Stimulated activated CD8-positive, alpha-beta memory T cell treated with anti-CD3 and anti-CD28 coated beads, Interleukin-2, amount 100 ng/mL, for 48 hours (primary cell): ENCODE results near the gene MCRIP2.
"Not testable (repeated sequence)": the region's sequence is repeated elsewhere in the genome, so short reads cannot be mapped to it uniquely, and the experiment has no call there.

ENCODE experiments used
- DNase-seq, 2 donors: peaks; one replicate each; pipeline ENCODE4 v3.0.0-alpha.2; 2020; ENCODE audit warnings: low read depth in 2 of 2

Gene MCRIP2, protein sequence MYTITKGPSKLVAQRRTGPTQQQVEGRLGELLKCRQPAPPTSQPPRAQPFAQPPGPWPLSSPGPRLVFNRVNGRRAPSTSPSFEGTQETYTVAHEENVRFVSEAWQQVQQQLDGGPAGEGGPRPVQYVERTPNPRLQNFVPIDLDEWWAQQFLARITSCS

GRCh38 chr16:641326-642188 lies at the start of gene MCRIP2:
MCRIP2 (plus strand) TSS chr16:641828; CDS start chr16:641992, 164 bp downstream.
- DNase-seq, result peak; percentile 75 to 76

- DNase-seq, result no peak
Observed at GRCh38 chr16:591892-592517, 49.6 kb upstream of the MCRIP2 start.

DNA sequence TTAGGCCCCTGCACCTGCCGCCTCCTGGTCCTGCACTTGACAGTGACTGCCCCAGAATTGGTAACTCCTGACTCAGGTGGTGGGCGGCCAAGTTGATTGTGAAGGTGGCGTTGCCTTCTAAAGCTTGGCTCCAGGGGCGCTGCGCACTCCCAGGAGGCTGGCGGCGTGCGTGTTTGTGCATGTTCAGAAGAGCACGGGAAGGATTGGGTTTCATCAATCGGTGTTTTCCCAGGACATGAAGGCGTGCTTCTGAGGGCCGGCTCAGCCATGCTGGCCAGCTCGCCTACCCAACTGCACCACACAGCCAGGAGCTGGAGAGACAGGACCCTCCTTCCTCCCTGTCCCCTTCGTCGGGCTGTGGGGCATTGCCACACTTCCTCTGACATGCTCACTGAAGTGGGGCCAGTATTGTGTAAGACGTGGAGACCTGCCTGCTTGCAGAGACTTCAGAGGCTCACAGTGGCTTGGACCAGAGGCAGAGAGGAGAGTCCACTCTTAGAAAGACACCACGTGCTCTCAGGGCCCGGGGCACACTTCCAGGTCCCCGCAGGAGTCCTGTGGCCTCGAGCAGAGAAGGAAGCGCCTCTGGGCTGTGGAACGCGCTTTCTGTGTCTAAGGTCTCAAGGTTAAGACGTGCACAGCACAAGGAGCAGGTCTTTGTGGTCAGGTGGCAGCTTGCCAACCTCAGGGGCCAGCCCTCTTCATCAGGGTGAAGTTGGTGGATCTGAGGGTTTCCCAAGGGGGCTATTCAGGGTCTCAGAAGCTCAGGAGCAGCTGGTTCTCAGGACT lies 48.9 kb upstream of the MCRIP2 start:
- DNase-seq, result no peak

- DNase-seq, result no peak
Observed at GRCh38 chr16:593406-593805, 48.2 kb upstream of the MCRIP2 start.

DNA sequence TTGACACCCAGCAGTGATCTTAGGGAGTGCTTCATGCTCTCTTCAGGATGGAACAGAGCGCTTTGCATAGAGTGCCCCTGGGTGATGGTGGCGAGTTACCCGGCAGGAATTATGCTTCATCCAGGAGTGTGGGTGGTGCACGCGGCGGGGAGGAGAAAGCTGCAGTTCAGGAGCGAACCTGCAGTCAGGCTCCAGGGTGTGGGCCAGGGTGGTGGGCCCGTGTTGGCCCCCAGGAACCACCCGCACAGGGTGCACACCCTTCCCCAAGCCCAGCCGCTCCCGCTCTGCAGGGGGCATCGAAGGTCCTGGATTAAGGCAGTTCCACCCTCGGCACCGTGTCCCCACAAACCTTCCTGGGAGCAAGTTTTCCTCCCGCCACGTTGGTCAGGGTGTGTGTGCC lies 47.8 kb upstream of the MCRIP2 start:
- no peak for DNase-seq

DNA sequence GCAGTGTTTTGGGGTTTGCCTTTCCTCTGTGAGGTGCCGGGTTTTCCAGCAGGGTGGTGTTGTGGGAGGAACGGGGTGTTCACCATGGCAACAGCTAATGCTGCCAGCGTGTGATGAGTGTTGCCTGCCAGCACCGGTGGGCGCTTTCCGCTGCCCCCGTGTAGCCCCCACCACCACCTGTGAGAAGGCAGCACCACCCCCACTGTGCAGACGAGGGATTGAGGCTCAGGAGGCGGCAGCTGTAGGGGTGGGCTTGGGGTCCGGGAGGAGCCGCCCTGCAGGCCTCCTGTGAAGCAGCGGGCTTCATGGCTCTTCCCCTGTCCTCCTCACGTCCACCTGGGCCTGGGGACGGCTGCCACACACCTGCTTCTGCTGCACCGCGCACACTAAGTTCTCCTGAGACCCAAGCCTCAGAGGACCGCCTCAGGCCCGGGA lies 46.5 kb upstream of the MCRIP2 start:
- DNase-seq, result no peak

DNA sequence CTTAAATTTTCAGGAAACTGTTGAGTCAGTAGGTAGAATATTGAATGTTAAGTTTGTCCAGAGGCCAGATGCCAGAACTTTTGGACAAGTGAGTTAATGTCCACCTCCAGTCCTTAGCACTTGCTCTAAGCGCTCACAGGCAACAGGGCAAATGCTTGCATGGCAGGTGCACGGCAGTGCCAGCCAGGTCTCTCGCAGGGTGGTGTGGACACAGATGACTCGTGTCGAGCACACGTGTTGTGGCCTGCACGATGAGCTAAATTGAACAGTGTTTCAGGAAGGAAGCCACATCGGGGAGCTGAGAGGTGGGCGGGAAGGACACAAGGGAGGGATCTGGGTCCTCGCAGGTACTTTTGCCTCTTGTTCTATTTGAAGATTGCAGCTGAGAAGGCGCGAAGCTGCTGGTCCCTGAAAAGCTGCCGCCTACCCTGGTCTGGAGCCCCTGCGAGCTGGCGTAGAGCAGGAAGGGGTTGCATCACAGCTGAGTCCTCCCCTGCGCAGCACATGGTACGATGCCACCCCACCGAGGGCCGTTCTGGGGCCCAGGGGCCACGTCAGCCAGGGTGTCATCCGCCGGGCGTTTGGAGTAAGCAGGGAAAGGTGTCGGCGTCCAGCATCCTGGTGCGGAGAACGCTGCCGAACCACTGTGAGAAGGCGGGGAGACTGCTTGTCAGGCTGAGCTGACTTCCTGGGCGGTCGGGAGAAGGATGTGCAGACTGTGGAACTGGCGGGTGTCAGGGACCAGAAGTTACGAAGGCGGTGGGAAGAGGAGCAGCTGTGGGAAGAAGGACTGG lies 45.5 kb upstream of the MCRIP2 start:
- DNase-seq, result no peak

DNA sequence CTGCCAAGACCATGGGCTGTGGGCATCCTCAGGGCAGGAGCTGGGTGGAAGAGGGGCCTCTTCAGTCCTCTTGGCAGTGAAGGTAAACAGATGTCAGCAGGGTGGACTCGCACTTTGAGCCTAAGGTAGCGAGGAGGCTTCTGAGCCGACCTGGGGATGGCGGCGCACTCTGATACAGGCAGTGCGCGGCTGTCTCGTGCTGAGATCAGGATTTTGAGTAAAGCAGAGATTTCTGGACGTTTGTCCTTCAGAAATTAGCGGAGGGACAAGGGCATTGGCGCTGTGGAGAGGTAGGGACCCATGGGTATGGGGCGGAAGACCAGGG lies 44.9 kb upstream of the MCRIP2 start:
- DNase-seq, result no peak

GRCh38 chr16:597655-598054 lies 44.0 kb upstream of the MCRIP2 start:
- DNase-seq, result not testable (repeated sequence)

DNA sequence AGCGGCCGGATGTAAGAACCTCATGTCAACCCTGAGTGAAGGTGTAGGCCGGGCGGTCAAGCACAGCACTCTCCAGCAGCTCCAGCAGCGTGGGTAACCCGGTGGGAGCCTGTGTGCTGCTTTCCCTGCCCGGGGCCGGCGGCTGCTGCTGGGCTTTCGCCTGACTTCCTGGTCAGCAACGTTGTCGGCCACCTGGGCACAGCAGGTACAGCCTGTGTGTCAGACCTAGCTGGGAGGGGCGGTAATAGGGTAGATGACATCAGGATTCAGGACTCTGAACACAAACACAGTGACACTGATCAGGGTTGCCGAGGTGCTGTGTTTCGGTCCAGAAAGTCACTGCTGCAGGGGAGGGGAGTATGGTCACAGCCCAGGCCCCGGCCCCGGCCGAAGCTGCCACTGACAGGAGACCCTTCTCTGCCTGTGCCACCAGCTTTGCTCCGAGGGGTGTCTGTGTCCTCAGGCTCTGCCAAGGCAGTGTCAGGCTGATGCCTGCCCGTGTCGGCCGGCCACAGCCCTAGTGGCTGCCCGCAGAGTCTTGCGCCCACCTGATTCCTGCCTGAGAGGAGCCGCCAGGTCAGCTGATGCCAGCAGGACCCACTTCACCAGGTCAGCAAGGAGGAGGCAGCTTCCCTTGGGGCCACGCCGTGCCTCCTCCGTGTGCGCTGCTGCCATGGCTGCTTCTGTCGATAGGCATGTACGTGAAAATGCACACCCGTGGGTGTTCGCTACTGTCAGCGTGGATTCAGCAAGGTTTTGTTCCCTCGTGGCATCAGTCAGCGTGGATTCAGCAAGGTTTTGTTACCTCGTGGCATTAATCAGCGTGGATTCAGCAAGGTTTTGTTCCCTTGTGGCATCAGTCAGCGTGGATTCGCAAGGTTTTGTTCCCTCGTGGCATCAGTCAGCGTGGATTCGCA lies 42.5 kb upstream of the MCRIP2 start:
- DNase-seq, result no peak

DNA sequence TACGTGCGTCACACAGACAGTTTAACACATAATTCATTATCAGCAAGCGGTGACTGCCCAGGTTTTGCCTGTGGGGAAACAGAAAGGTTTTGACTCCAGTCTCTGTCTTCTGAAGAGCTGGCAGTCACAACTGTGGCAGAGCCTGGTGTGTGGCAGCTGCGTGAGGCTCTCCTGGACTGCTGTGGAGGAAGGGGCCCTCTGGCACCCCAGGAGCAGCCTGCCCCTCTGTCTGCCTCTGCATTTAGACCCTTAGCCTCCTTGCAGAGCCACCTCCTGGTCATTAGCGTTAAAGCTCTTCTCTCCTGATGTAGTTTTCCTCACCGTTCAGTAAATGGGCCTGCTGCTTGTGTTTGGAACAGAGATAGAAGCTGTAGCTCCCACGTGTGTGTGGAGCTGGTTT lies 40.8 kb upstream of the MCRIP2 start:
- no peak for DNase-seq

DNA sequence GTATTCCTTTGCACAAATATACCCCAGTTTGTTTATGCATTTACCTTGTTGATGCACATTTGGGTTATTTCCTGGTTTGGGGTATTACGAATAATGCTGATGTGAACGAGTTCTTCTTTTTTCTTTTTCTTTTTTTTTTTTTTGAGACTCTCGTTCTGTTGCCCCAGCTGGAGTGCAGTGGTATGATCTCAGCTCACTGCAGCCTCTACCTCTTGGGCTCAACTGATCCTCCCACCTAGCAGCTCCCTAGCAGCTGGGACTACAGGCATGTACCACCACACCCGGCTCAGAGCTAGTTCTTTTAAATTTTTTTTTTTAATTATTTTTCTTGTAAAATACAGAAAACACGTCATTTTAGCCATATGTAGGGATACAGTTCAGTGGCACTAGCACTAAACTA lies 37.7 kb upstream of the MCRIP2 start:
- no peak for DNase-seq

DNA sequence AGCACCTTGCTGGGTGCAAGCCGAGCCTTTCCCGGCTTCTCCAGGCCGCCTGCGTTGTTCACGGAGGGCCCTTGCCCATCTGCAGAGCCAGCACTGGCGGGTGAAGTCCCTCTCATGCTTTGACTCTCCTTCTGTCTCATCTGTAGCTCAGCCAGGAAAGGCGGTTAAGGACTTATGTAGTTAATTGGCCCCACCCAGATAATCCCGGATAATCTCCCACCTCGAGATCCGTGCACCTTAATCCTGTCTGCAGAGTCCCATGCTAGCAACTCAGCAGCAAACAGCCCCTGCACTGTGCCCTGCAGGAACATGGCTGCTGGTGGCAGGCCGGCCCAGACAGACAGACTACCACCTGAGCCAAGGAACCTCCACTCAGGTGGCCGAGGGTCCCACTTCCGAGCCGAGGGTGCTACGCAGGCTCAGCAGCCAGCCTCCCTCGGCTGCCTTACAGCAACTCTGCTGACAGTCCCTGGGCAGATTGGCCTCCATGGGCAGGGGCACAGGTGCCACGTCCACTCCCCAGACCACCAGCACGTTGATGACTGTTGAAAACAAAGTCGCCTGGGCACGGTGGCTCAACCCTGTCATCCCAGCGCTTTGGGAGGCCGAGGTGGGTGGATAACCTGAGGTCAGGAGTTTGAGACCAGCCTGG lies 34.8 kb upstream of the MCRIP2 start:
- DNase-seq, result no peak

- peak in 1 of 2 donors; percentile 39 for DNase-seq
Observed at GRCh38 chr16:608019-608418, 33.6 kb upstream of the MCRIP2 start.

DNA sequence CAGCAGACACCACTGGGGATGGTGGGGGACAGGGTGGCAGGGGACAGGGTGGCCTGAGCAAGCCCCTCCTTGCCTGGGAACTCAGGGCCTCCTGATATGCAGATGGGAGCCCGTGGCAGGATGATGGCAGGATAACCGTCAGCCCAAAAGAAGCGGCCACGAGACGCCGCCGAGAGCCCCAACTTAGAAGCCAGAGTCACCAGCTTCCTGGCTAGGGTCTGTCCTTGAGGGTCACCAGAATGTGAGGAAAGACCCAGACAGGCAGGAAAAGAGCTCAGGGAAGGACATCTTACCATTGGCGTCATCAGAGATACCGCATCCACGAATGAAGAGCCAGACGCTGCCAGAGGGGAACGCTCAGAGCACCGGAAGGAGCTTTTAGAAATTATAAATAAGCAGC lies 32.3 kb upstream of the MCRIP2 start:
- no peak for DNase-seq

GRCh38 chr16:609984-610383 lies 31.6 kb upstream of the MCRIP2 start:
- no peak for DNase-seq

DNA sequence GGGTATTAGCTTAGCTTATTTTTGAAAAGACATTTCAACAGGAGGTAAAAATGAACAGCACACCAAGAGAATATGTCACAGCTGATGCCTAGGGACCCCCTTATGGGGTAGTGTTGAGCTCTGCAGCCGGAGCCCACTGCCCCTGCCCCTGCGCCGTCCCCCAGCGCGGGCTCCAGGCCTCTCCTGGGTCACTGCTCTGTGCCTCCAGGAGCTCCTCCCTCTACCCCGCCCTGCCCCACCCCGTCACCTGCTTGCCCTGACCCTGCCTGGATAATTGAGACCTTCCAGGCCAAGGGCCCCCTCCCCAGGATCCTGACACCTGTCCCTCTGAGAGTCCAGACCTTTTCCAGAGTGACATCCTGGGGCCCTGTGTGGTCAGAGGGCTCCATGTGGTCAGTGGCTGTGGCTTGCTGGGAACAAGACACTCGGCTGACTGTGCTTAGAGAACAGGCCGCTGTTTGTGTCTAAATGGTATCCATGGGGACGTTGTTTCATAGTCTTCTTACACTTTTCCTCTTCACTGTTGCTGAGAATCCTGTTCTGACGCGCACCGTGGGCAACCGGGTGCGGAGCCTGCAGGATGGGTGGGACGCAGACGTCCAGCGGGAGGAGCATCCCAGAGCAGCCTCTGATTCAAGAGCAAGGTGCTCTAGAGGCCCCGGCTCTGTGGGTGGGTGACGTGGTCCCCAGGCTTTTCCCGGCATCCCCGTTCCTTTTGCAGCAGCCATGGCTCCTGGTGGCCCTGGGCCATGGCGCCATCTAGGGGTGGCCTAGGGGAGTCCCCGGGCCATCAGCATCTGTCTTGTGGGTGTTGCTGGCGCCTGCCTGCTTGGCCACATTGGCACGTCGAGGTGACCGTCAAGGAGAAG lies 30.9 kb upstream of the MCRIP2 start:
- DNase-seq, result peak; percentile 55 to 59

DNA sequence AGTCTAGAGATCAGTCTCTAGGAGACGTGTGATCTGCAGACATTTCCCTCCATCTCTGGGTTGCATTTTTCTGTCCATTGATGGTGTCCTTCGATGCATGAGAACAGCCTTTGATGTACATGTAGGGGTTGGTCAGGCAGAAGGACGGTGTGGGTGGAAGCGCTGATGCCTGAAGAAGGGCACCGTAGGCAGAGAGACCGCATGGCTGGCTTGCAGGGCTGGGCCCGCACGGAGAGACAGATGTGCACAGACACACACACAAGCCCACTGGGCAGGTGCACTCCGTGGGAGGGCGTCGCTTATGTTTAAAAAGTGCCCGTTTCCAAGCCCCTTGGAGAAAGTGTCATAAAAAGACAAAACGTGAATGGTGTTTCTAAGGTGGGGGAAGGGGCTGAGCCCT lies 26.5 kb upstream of the MCRIP2 start:
- no peak for DNase-seq
